Measurements from ENCODE around the gene SDF2L1. TPM values are rescaled to one million over a fixed set of nuclear protein-coding genes. Genes with fewer than 3 reads are reported as not detected.
"Not testable (repeated sequence)": the region's sequence is repeated elsewhere in the genome, so short reads cannot be mapped to it uniquely, and the experiment has no call there.

The SDF2L1 gene
- total RNA-seq, 1 donor from 2014 or later: 23.2 TPM

DNA sequence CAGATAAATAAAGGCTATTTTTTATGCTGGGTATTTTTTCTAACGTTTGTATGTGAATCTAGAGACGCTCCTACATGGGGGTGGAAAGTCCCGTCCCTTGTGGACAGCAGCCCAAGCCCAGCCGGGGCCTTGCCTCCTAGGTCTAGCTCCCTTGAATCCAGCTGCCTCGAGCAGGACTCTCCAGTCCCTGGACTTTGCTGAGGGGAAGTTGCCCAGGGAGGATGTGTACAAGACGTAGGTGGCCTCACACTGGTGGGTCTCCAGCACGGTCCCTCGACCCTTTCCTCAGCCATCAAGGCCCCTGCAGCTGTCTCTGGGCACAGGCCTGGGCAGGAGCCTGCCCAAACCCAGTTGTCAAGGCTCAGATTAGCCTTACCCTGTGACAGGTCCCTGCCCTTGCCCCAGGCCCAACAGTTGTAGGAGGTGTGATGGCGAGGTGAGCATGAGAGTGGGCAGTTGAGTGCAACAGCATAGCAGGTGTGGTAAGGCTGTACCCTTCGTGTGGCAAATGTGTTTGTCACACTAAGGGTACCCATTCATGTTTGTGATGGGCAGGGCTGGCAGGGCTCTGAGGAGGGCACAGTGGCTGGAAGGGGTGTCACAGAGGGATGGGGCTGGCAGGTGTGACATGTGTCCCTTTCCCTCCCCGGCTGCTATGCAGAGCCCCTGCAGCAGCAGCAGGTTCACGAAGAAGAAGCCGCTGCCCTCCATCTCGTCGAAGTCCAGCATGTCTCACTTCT is 6.2 kb upstream of the SDF2L1 start:
- TF ChIP-seq, protein P1, sequence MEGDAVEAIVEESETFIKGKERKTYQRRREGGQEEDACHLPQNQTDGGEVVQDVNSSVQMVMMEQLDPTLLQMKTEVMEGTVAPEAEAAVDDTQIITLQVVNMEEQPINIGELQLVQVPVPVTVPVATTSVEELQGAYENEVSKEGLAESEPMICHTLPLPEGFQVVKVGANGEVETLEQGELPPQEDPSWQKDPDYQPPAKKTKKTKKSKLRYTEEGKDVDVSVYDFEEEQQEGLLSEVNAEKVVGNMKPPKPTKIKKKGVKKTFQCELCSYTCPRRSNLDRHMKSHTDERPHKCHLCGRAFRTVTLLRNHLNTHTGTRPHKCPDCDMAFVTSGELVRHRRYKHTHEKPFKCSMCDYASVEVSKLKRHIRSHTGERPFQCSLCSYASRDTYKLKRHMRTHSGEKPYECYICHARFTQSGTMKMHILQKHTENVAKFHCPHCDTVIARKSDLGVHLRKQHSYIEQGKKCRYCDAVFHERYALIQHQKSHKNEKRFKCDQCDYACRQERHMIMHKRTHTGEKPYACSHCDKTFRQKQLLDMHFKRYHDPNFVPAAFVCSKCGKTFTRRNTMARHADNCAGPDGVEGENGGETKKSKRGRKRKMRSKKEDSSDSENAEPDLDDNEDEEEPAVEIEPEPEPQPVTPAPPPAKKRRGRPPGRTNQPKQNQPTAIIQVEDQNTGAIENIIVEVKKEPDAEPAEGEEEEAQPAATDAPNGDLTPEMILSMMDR (IDR thresholded peaks at IDR 0.05): no peak
- Mint-ChIP-seq H3K4me1 (ENCODE audit: unreplicated experiment) (peaks cover 2% of the 10 kb centered on the region), H3K27me3 (ENCODE audit: unreplicated experiment) (no peaks in the 10 kb centered on the region), H3K4me3 (ENCODE audit: unreplicated experiment) (no peak overlapping the region), H3K9me3 (ENCODE audit: unreplicated experiment) (no peaks in the 10 kb centered on the region), H3K27ac (ENCODE audit: unreplicated experiment) (no peak overlapping the region), H3K36me3 (ENCODE audit: unreplicated experiment) (no peaks in the 10 kb centered on the region)
- DNase-seq (ENCODE audit: extremely low spot score, unreplicated experiment): no peak

DNA sequence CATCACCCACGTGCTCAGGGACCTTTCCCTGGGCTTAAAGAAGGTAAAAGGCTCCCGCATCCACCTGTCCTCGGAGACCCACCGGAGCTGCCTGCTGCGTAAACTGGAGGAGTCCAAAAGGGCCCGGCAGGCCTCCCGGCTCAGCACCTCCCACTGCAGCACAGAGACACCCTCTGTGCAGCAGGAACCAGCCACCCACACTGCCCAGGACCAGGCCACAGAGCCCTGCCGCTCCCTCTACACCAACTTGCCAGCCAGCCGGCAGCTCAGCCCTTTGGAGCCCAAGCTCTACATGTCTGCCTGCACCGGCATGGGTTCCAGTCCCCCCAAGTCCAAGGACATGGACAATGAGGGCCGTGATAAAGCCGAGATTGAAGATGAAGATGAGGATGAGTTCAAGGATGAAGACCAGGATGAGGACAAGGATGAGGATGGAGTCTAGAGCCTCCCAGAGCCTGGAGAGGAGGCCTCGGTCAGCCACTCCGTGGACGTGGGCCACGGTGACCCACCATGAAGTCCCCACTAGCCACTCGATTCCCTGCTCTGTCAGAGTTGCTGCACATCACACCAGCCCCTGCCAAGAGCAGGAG is 5.4 kb upstream of the SDF2L1 start:
- no peaks in the 10 kb centered on the region for H3K9me3 Mint-ChIP-seq (ENCODE audit: unreplicated experiment)
- H3K4me1 Mint-ChIP-seq (ENCODE audit: unreplicated experiment): peaks cover 8% of the 10 kb centered on the region
- TF ChIP-seq, protein P1 (IDR thresholded peaks at IDR 0.05): no peak
- H3K36me3 Mint-ChIP-seq (ENCODE audit: unreplicated experiment): no peaks in the 10 kb centered on the region
- H3K27ac Mint-ChIP-seq (ENCODE audit: unreplicated experiment): no peak overlapping the region
- no peak overlapping the region for H3K4me3 Mint-ChIP-seq (ENCODE audit: unreplicated experiment)
- H3K27me3 Mint-ChIP-seq (ENCODE audit: unreplicated experiment): no peaks in the 10 kb centered on the region
- no peak for DNase-seq (ENCODE audit: extremely low spot score, unreplicated experiment)

DNA sequence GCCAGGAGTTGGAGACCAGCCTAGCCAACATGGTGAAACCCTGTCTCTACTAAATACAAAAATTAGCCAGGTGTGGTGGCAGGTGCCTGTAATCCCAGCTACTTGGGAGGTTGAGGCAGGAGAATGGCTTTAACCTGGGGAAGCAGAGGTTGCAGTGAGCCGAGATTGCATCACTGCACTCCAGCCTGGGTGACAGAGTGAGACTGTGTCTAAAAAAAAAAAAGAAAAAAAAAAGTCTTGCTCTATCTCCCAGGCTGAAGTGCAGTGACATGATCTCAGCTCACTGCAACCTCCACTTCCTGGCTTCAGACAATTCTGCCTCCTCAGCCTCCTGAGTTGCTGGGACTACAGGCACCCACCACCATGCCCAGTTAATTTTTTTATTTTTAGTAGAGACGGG is 4.7 kb upstream of the SDF2L1 start:
- not testable (repeated sequence) for H3K4me1 Mint-ChIP-seq (ENCODE audit: unreplicated experiment); DNase-seq (ENCODE audit: extremely low spot score, unreplicated experiment); H3K9me3 Mint-ChIP-seq (ENCODE audit: unreplicated experiment); H3K36me3 Mint-ChIP-seq (ENCODE audit: unreplicated experiment); H3K27me3 Mint-ChIP-seq (ENCODE audit: unreplicated experiment); H3K27ac Mint-ChIP-seq (ENCODE audit: unreplicated experiment); H3K4me3 Mint-ChIP-seq (ENCODE audit: unreplicated experiment)

DNA sequence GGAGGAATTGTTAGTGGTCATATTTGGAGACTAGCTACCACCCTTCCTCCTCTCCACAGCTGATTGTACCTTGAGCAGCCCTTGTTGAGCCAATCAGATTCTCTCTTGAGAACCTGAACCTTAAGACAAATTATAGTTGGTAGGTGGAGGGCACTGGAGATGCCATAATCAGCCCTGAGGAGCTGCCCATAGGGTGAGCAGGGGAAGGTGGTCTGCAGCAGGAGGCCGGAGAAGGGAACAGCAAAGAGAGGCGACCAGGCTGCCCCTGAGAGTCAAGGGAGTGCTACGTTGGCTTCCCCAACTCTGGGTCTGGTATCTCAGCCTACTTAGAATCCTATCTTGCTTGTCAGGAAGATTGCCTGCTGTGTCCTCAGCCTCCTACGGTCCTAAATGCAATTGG is 2.7 kb upstream of the SDF2L1 start:
- TF ChIP-seq, protein P1 (IDR thresholded peaks at IDR 0.05): no peak
- no peaks in the 10 kb centered on the region for H3K27me3 Mint-ChIP-seq (ENCODE audit: unreplicated experiment)
- no peak overlapping the region for H3K27ac Mint-ChIP-seq (ENCODE audit: unreplicated experiment)
- no peak overlapping the region for H3K4me3 Mint-ChIP-seq (ENCODE audit: unreplicated experiment)
- peaks cover 16% of the 10 kb centered on the region for H3K4me1 Mint-ChIP-seq (ENCODE audit: unreplicated experiment)
- H3K9me3 Mint-ChIP-seq (ENCODE audit: unreplicated experiment): no peaks in the 10 kb centered on the region
- DNase-seq (ENCODE audit: extremely low spot score, unreplicated experiment): no peak
- H3K36me3 Mint-ChIP-seq (ENCODE audit: unreplicated experiment): no peaks in the 10 kb centered on the region

DNA sequence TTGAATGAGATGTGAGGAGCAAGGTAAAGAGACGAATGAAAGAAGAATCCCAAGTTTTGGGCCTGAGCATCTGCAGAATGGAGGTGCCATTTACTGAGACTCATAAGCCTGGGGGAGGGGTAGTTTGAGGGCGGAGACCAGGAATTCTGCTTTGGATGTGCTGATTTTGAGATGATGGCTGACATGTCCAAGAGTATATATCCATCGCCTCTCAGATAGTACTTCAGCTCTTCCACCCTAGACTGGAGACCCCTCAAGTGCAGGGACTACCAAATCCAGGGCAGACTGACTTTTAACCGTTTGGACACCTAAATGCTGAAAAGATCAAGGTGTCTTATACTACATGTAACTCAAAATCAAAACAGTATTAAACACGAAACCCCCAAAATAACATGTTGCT is 1.3 kb upstream of the SDF2L1 start:
- TF ChIP-seq, protein P1 (IDR thresholded peaks at IDR 0.05): no peak

More for the DNA sequence above, 1.3 kb upstream of the SDF2L1 start:
- H3K27ac Mint-ChIP-seq (ENCODE audit: unreplicated experiment): peak overlapping the region; percentile 63
- no peak for DNase-seq (ENCODE audit: extremely low spot score, unreplicated experiment)
- no peaks in the 10 kb centered on the region for H3K27me3 Mint-ChIP-seq (ENCODE audit: unreplicated experiment)
- no peaks in the 10 kb centered on the region for H3K9me3 Mint-ChIP-seq (ENCODE audit: unreplicated experiment)
- H3K4me3 Mint-ChIP-seq (ENCODE audit: unreplicated experiment): no peak overlapping the region
- no peaks in the 10 kb centered on the region for H3K36me3 Mint-ChIP-seq (ENCODE audit: unreplicated experiment)
- H3K4me1 Mint-ChIP-seq (ENCODE audit: unreplicated experiment): peaks cover 16% of the 10 kb centered on the region

Data from osteocyte (in vitro differentiated cells).